Osteoblast (primary cell): ENCODE results near the gene DNAJC3. TPM values are rescaled to one million over a fixed set of nuclear protein-coding genes. Genes with fewer than 3 reads are reported as not detected.

Experiments
- DNase-seq: peaks from one replicate; pipeline ENCODE4 v3.0.0; 2011; ENCODE audit warnings: low spot score, mixed read lengths; ENCODE audit not compliant: insufficient read length; ENCODE audit errors: missing footprints
- H2AFZ ChIP-seq: 2 replicates; pipeline ENCODE4 v1.6.0; 2011; ENCODE audit warnings: mild to moderate bottlenecking, low read length
- H3K27ac ChIP-seq: 2 replicates; pipeline ENCODE4 v1.5.1; 2011; ENCODE audit warnings: mild to moderate bottlenecking, low read depth, low read length, moderate library complexity
- H3K27me3 ChIP-seq: 2 replicates; pipeline ENCODE4 v1.6.0; 2012; ENCODE audit warnings: mild to moderate bottlenecking, control low read depth, inconsistent platforms, low read length, moderate library complexity; ENCODE audit not compliant: insufficient read depth
- H3K36me3 ChIP-seq: 2 replicates; pipeline ENCODE4 v1.5.1; 2011; ENCODE audit warnings: mild to moderate bottlenecking, low read length, control low read depth, moderate library complexity; ENCODE audit not compliant: insufficient read depth
- H3K4me1 ChIP-seq: 2 replicates; pipeline ENCODE4 v1.5.1; 2011; ENCODE audit warnings: mild to moderate bottlenecking, low read length, control low read depth, moderate library complexity; ENCODE audit not compliant: insufficient read depth
- H3K4me2 ChIP-seq: 2 replicates; pipeline ENCODE4 v1.6.0; 2011; ENCODE audit warnings: mild to moderate bottlenecking, low read length; ENCODE audit not compliant: insufficient read depth
- H3K4me3 ChIP-seq: fragments of 200-600 bp; sonication (generic); 3 replicates; pipeline ENCODE4 v1.5.1; 2012; ENCODE audit warnings: mild to moderate bottlenecking, low read length, inconsistent platforms; ENCODE audit not compliant: insufficient read depth
- H3K79me2 ChIP-seq: 2 replicates; pipeline ENCODE4 v1.6.0; 2012; ENCODE audit warnings: mild to moderate bottlenecking, low read length, control low read depth, inconsistent platforms; ENCODE audit not compliant: insufficient read depth
- H3K9me3 ChIP-seq: 2 replicates; pipeline ENCODE4 v1.5.1; 2011; ENCODE audit warnings: low read depth, low read length, control low read depth
- H4K20me1 ChIP-seq: 2 replicates; pipeline ENCODE4 v1.6.0; 2012; ENCODE audit warnings: mild to moderate bottlenecking, low read length, control low read depth; ENCODE audit not compliant: insufficient read depth
- total RNA-seq: library from RNA; depleted of rRNA; stranded (reverse); fragments of >200 nt; gene quantifications from 2 replicates; pipeline ENCODE4 v1.2.3, GENCODE V29; 2012
- TF ChIP-seq, protein P1 (sequence below): IDR thresholded peaks from 2 replicates; pipeline ENCODE4 v1.5.1; 2011; ENCODE audit warnings: mild to moderate bottlenecking, low read depth, low read length, moderate library complexity; ENCODE audit errors: extremely low read depth

Gene DNAJC3
- total RNA-seq, 1 donor: 58.6 TPM

DNA sequence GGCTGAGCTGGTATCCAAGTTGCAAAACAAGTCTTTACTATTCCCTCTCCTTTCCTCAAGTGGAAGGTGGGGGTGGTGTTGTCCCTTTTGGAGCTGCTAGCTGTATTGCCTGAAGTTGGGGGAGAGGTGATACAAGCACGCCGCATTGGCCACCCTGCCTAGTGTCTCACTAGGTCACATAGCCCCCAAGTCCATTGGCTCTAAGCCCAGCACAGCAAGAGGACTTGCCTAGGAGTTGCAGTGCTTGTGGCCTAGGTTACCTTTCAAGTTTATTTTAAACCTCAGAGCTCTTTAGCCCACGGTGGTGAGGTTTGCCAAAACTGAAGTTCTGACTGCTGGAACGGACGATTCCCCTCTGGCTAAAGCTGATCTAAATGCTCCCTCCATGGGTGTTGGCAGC, 5.3 kb upstream of the DNAJC3 start:
- no peak overlapping the region for H3K4me3 ChIP-seq
- H4K20me1 ChIP-seq: no peaks in the 10 kb centered on the region
- no peaks in the 10 kb centered on the region for H3K27me3 ChIP-seq
- H3K79me2 ChIP-seq: peaks cover 3% of the 10 kb centered on the region
- H3K27ac ChIP-seq: no peak overlapping the region
- H3K36me3 ChIP-seq: no peaks in the 10 kb centered on the region
- DNase-seq: no peak
- H3K4me1 ChIP-seq: peaks cover 10% of the 10 kb centered on the region
- no peak overlapping the region for H2AFZ ChIP-seq
- no peaks in the 10 kb centered on the region for H3K9me3 ChIP-seq
- no peak overlapping the region for H3K4me2 ChIP-seq
- TF ChIP-seq, protein P1, sequence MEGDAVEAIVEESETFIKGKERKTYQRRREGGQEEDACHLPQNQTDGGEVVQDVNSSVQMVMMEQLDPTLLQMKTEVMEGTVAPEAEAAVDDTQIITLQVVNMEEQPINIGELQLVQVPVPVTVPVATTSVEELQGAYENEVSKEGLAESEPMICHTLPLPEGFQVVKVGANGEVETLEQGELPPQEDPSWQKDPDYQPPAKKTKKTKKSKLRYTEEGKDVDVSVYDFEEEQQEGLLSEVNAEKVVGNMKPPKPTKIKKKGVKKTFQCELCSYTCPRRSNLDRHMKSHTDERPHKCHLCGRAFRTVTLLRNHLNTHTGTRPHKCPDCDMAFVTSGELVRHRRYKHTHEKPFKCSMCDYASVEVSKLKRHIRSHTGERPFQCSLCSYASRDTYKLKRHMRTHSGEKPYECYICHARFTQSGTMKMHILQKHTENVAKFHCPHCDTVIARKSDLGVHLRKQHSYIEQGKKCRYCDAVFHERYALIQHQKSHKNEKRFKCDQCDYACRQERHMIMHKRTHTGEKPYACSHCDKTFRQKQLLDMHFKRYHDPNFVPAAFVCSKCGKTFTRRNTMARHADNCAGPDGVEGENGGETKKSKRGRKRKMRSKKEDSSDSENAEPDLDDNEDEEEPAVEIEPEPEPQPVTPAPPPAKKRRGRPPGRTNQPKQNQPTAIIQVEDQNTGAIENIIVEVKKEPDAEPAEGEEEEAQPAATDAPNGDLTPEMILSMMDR: no peak

DNA sequence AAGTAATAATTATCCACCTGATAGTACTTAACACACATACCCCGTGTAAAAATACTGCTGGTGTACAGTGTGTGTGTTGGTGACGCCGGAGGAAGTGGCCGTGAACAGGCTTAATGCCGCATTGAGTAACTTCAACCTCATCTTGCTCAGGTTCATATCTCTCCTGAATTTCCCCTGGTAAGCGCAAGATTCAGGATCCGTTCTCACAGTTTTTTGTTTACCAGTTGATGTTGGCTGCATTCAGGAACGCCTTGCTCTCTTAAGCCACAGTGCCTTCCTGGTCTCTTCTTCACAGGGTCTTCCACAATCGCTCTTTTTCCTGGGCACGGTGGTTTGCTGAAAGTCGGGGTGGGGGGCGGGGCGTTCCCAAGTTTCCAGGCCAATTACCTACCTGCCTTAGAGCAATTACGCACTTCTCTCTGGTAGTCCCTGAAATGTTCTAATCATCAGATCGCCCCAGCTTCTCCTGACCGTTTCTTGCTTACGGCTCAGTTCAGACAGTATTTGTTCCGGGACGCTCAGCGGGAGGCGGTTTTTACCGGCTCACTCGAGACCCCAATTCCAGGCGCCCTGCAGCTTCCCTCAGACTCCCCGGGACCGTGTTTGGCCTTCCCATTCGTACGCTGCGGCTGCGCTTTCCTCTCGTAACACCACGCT, 706 bp upstream of the DNAJC3 start:
- DNase-seq: peak; percentile 73
- TF ChIP-seq, protein P1: no peak
- H3K4me1 ChIP-seq: peaks cover 19% of the 10 kb centered on the region
- peak overlapping the region; percentile 97 for H3K4me3 ChIP-seq
- peaks cover 41% of the 10 kb centered on the region for H3K79me2 ChIP-seq
- peak overlapping the region; percentile 97 for H3K4me2 ChIP-seq
- peaks cover 11% of the 10 kb centered on the region for H4K20me1 ChIP-seq
- H3K27ac ChIP-seq: peak overlapping the region; percentile 93
- H3K36me3 ChIP-seq: no peaks in the 10 kb centered on the region
- peak overlapping the region; percentile 99 for H2AFZ ChIP-seq
- H3K9me3 ChIP-seq: no peaks in the 10 kb centered on the region
- no peaks in the 10 kb centered on the region for H3K27me3 ChIP-seq

DNA sequence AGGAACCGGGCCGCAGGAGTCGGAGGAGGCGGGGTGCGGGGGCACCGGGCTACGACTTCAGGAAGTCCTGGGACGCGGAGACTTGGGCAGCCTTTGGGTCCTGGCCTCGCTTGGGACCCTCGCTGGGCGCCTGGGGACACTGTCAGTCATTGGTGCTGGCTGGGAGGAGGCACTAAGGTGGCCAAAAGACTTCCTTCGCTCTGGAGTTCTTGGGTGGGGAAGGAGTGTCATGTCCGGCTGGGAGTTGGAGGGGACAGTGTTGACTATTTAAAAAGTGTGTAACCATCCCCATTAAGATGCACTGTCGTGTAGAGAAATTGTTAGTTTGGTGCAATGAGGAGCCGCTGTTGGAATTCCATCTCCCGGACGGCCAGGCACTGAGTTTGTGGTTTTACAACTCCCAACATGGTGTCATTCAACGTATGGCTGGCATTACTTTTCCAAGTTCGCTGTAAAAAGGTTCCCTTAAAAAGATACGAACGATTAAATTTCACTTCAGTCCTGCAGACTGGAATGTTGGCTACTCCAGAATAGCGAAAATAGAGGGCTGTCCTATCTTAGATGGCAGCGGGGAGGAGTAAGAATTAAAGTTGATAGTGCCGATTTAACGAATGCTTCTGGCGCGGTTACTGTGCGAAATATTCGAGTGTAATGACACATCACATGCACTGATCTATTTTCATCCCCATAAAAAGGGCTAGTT, 776 bp downstream of the DNAJC3 start:
- Histone ChIP-seq H3K4me2 (peak overlapping the region; percentile 95), H3K4me1 (peaks cover 19% of the 10 kb centered on the region), H2AFZ (peak overlapping the region; percentile 88), H3K36me3 (no peaks in the 10 kb centered on the region), H3K4me3 (peak overlapping the region; percentile 97), H3K9me3 (no peaks in the 10 kb centered on the region), H4K20me1 (peaks cover 13% of the 10 kb centered on the region), H3K27ac (peak overlapping the region; percentile 79), H3K79me2 (peaks cover 56% of the 10 kb centered on the region), H3K27me3 (no peaks in the 10 kb centered on the region)
- DNase-seq: peak; percentile 83
- TF ChIP-seq, protein P1: no peak

DNA sequence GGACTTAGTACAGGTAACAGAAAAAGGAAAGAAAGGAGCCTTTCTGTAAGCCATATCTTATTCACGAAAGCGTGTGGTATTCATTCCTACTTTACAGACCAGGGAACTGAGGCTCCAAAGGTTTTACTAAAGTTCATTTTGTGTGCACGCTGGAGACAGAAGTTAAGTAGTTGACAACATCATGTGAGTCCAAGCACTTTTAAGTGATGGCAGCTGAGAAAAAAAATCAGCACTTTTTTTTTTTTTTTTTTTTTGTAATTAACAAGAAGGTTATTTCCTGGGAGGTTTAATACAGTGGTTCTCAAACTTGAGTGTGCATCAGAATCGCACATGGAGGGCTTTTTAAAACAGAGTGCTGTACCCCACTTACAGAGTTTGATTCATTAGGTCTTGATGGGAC, 2.0 kb downstream of the DNAJC3 start:
- Histone ChIP-seq H3K9me3 (no peaks in the 10 kb centered on the region), H3K27ac (no peak overlapping the region), H4K20me1 (peaks cover 20% of the 10 kb centered on the region), H3K4me1 (peaks cover 19% of the 10 kb centered on the region), H3K27me3 (no peaks in the 10 kb centered on the region), H3K79me2 (peaks cover 67% of the 10 kb centered on the region), H2AFZ (no peak overlapping the region), H3K4me2 (peak overlapping the region; percentile 95), H3K4me3 (peak overlapping the region; percentile 97), H3K36me3 (no peaks in the 10 kb centered on the region)
- TF ChIP-seq, protein P1: no peak
- no peak for DNase-seq
